Measurements from ENCODE around the gene RRBP1.
"Not testable (repeated sequence)": the region's sequence is repeated elsewhere in the genome, so short reads cannot be mapped to it uniquely, and the experiment has no call there.

RRBP1 gene

GRCh38 chr20:17663486-17663885 lies 18.6 kb downstream of the RRBP1 start:
- DNase-seq (ENCODE audit: low spot score) = peak; percentile 17

- DNase-seq (ENCODE audit: low spot score) = no peak
These were observed 19.0 kb downstream of the RRBP1 start for GRCh38 chr20:17663040-17663399.

- peak; percentile 26 for DNase-seq (ENCODE audit: low spot score)
These were observed 19.6 kb downstream of the RRBP1 start for GRCh38 chr20:17662333-17663039.

- no peak for DNase-seq (ENCODE audit: low spot score)
These were observed 20.8 kb downstream of the RRBP1 start for GRCh38 chr20:17661121-17661744.

- no peak for DNase-seq (ENCODE audit: low spot score)
These were observed 21.4 kb downstream of the RRBP1 start for GRCh38 chr20:17660667-17661066.

GRCh38 chr20:17659801-17660200 lies 22.2 kb downstream of the RRBP1 start:
- no peak for DNase-seq (ENCODE audit: low spot score)

- DNase-seq (ENCODE audit: low spot score) = not testable (repeated sequence)
These were observed 22.7 kb downstream of the RRBP1 start for GRCh38 chr20:17659344-17659743.

- no peak for DNase-seq (ENCODE audit: low spot score)
These were observed 23.4 kb downstream of the RRBP1 start for GRCh38 chr20:17658648-17658993.

- no peak for DNase-seq (ENCODE audit: low spot score)
These were observed 24.0 kb downstream of the RRBP1 start for GRCh38 chr20:17657898-17658647.

- no peak for DNase-seq (ENCODE audit: low spot score)
These were observed 24.8 kb downstream of the RRBP1 start for GRCh38 chr20:17657079-17657825.

- peak; percentile 39 for DNase-seq (ENCODE audit: low spot score)
These were observed 26.1 kb downstream of the RRBP1 start for GRCh38 chr20:17655865-17656479.

GRCh38 chr20:17655286-17655651 lies 26.8 kb downstream of the RRBP1 start:
- DNase-seq (ENCODE audit: low spot score) = peak; percentile 16

- peak; percentile 44 for DNase-seq (ENCODE audit: low spot score)
These were observed 27.3 kb downstream of the RRBP1 start for GRCh38 chr20:17654649-17655285.

GRCh38 chr20:17653835-17654648 lies 28.0 kb downstream of the RRBP1 start:
- no peak for DNase-seq (ENCODE audit: low spot score)

- no peak for DNase-seq (ENCODE audit: low spot score)
These were observed 29.6 kb downstream of the RRBP1 start for GRCh38 chr20:17652411-17652810.

GRCh38 chr20:17651760-17652388 lies 30.2 kb downstream of the RRBP1 start:
- DNase-seq (ENCODE audit: low spot score) = peak; percentile 11

- DNase-seq (ENCODE audit: low spot score) = no peak
These were observed 30.8 kb downstream of the RRBP1 start for GRCh38 chr20:17651129-17651759.

GRCh38 chr20:17650301-17651128 lies 31.5 kb downstream of the RRBP1 start:
- DNase-seq (ENCODE audit: low spot score) = no peak

Data from kidney tubule cell (primary cell).